Endothelial cell of umbilical vein (primary cell): ENCODE measurements around the gene SYAP1. TPM values are rescaled to one million over a fixed set of nuclear protein-coding genes. Genes with fewer than 3 reads are reported as not detected.
"Not testable (repeated sequence)": the region's sequence is repeated elsewhere in the genome, so short reads cannot be mapped to it uniquely, and the experiment has no call there.

Experiments
- BruUV-seq: library from RNA; stranded (reverse); fragments of 400-500 nt; replicated peaks from 2 replicates; lab custom pipeline; 2021; lab: Mats Ljungman, UMichigan
- CTCF ChIA-PET: fragments of 300-600, 350-600 bp; sonication (Branson Sonifier 250); formaldehyde crosslinking; loops from one replicate; lab custom pipeline; 2021; ENCODE audit warnings: antibody characterized with exemption, inconsistent platforms; lab: Charles Lee
- POLR2A ChIA-PET: fragments of 300-600, 350-600 bp; sonication (Branson Sonifier 250); formaldehyde crosslinking; loops from one replicate; lab custom pipeline; 2021; ENCODE audit warnings: antibody characterized with exemption, inconsistent platforms; lab: Charles Lee
- DNase-seq: peaks from one replicate; pipeline ENCODE4 v3.0.0-alpha.2; 2011; ENCODE audit warnings: low read depth, low spot score
- FAIRE-seq: peaks from 2 replicates; lab custom pipeline; 2011; peaks lifted over from hg19 to GRCh38; lab: Jason Lieb, UNC
- H2AFZ ChIP-seq: 2 replicates; pipeline ENCODE4 v1.6.0; 2012; ENCODE audit warnings: low read depth, low read length, control low read depth, inconsistent platforms
- H3K27ac ChIP-seq: 2 replicates; pipeline ENCODE4 v1.5.1; 2011; ENCODE audit warnings: low read depth, mild to moderate bottlenecking, control low read depth, low read length, moderate library complexity; ENCODE audit not compliant: insufficient read depth
- H3K27me3 ChIP-seq, 2 experiments: 2 replicates each; pipeline versions ENCODE4 v1.6.0 to v1.6.1; 2011; ENCODE audit warnings: low read length in 2 of 2, mixed read lengths in 1 of 2; ENCODE audit not compliant: control insufficient read depth in 2 of 2, insufficient read depth in 2 of 2
- H3K36me3 ChIP-seq, 2 experiments: 2 replicates in 1 of 2; 3 replicates in 1 of 2; pipeline ENCODE4 v1.5.1; 2011; ENCODE audit warnings: low read length in 2 of 2, mild to moderate bottlenecking in 1 of 2, moderate library complexity in 1 of 2; ENCODE audit not compliant: control insufficient read depth in 2 of 2, insufficient read depth in 2 of 2; ENCODE audit errors: extremely low read depth in 1 of 2
- H3K4me1 ChIP-seq: 3 replicates; pipeline ENCODE4 v1.5.1; 2011; ENCODE audit warnings: mild to moderate bottlenecking, low read length; ENCODE audit not compliant: control insufficient read depth, insufficient read depth; ENCODE audit errors: extremely low read depth
- H3K4me2 ChIP-seq: 2 replicates; pipeline ENCODE4 v1.6.1; 2011; ENCODE audit warnings: low read length, control low read depth, mixed read lengths; ENCODE audit not compliant: insufficient read depth
- H3K4me3 ChIP-seq, 3 experiments: fragments of 200-600 bp in 1 of 3; sonication (generic), shearing (Covaris generic) in 1 of 3; replicated peaks in 1 of 3; 2 replicates each; pipeline ENCODE4 v1.5.1; 2011 to 2016; ENCODE audit warnings: control low read depth in 3 of 3, low read length in 3 of 3, mild to moderate bottlenecking in 2 of 3, inconsistent platforms in 1 of 3, low read depth in 1 of 3, moderate library complexity in 1 of 3; ENCODE audit not compliant: insufficient read depth in 1 of 3
- H3K79me2 ChIP-seq: 2 replicates; pipeline ENCODE4 v1.6.0; 2012; ENCODE audit warnings: low read length, inconsistent platforms; ENCODE audit not compliant: control insufficient read depth, insufficient read depth
- H3K9ac ChIP-seq: replicated peaks from 2 replicates; pipeline ENCODE3; 2011; ENCODE audit warnings: low read length, control low read depth; ENCODE audit not compliant: insufficient read depth; ENCODE audit errors: extremely low read depth
- H3K9me1 ChIP-seq: replicated peaks from 3 replicates; pipeline ENCODE4 v1.6.0; 2011; ENCODE audit warnings: mild to moderate bottlenecking, low read length; ENCODE audit not compliant: control insufficient read depth, insufficient read depth; ENCODE audit errors: extremely low read depth
- H3K9me3 ChIP-seq: replicated peaks from 2 replicates; pipeline ENCODE4 v1.5.1; 2012; ENCODE audit warnings: low read length, inconsistent platforms; ENCODE audit not compliant: control insufficient read depth, insufficient read depth
- H4K20me1 ChIP-seq: replicated peaks from 2 replicates; pipeline ENCODE3; 2011; ENCODE audit warnings: mild to moderate bottlenecking, low read length; ENCODE audit not compliant: control insufficient read depth, insufficient read depth; ENCODE audit errors: extremely low read depth
- EZH2 ChIP-seq: IDR thresholded peaks from 2 replicates; pipeline ENCODE4 v1.6.1; 2012; ENCODE audit warnings: borderline replicate concordance, low read depth, mild to moderate bottlenecking, moderate library complexity, low read length, inconsistent platforms; ENCODE audit not compliant: severe bottlenecking
- FOS ChIP-seq: IDR thresholded peaks from 2 replicates; pipeline ENCODE4 v1.6.1; 2011; ENCODE audit warnings: mild to moderate bottlenecking, low read length, moderate library complexity, borderline replicate concordance; ENCODE audit not compliant: insufficient read depth
- GATA2 ChIP-seq: IDR thresholded peaks from 2 replicates; pipeline ENCODE4 v1.7.0; 2011; ENCODE audit warnings: low read depth, mild to moderate bottlenecking, moderate library complexity, mixed read lengths, low read length; ENCODE audit not compliant: insufficient read length, insufficient read depth
- JUN ChIP-seq: IDR thresholded peaks from 2 replicates; pipeline ENCODE4 v1.6.1; 2011; ENCODE audit warnings: borderline replicate concordance, low read depth; ENCODE audit not compliant: insufficient read length, insufficient read depth
- MYC ChIP-seq: IDR thresholded peaks from one replicate; pipeline ENCODE4 v1.6.1; 2011; ENCODE audit warnings: mild to moderate bottlenecking, low read depth, low read length
- POLR2A ChIP-seq: IDR thresholded peaks from 2 replicates; pipeline ENCODE4 v1.6.1; 2012; ENCODE audit warnings: low read depth, mild to moderate bottlenecking, control low read depth, low read length
- POLR2AphosphoS5 ChIP-seq: IDR thresholded peaks from 2 replicates; pipeline ENCODE4 v1.6.1; 2012; ENCODE audit warnings: low read depth, mild to moderate bottlenecking, control low read depth, low read length, moderate library complexity; ENCODE audit not compliant: insufficient read depth
- dilution Hi-C: fragments of 300-500 bp; cut with MboI; formaldehyde crosslinking; loops from one replicate; pipeline ENCODE4 v1.15.0; 2019; ENCODE audit warnings: low sequenced_read_pairs; ENCODE audit not compliant: extremely low pct_ligation_motif_present
- intact Hi-C: fragments of 100-400 bp; cut with micrococcal nuclease; formaldehyde crosslinking; loops from one replicate; pipeline ENCODE4 v1.10.0; 2022
- polyA plus RNA-seq, 4 experiments: library from polyadenylated mRNA; depleted of rRNA in 3 of 4; stranded (reverse) in 3 of 4; unstranded in 1 of 4; fragments of >200 nt; gene quantifications; 2 replicates each; pipeline versions ENCODE4 v1.2.1 to v1.2.3, GENCODE V29; 2011 to 2012; ENCODE audit warnings: missing spikeins in 1 of 4
- total RNA-seq: library from RNA; stranded (reverse); gene quantifications from 2 replicates; pipeline ENCODE4 v1.2.3, GENCODE V29; 2021
- TF ChIP-seq, protein P1 (sequence below), 2 donors: IDR thresholded peaks; 1 replicate in 1 of 2; 2 replicates in 1 of 2; pipeline ENCODE4 v1.5.1; 2011; ENCODE audit warnings: low read length in 2 of 2, mild to moderate bottlenecking in 2 of 2, moderate library complexity in 2 of 2, control low read depth in 1 of 2, inconsistent platforms in 1 of 2, low read depth in 1 of 2; ENCODE audit not compliant: insufficient read depth in 1 of 2; ENCODE audit errors: extremely low read depth in 1 of 2
- TF ChIP-seq, protein P2 (sequence below): IDR thresholded peaks from 2 replicates; pipeline ENCODE4 v1.6.1; 2011; ENCODE audit not compliant: insufficient read depth, insufficient read length

The SYAP1 gene
- total and polyA plus RNA-seq, 2 donors (not counting 3 experiments of a cell fraction or from before 2014, with no cell fraction given): 3.4 to 21.9 TPM

DNA sequence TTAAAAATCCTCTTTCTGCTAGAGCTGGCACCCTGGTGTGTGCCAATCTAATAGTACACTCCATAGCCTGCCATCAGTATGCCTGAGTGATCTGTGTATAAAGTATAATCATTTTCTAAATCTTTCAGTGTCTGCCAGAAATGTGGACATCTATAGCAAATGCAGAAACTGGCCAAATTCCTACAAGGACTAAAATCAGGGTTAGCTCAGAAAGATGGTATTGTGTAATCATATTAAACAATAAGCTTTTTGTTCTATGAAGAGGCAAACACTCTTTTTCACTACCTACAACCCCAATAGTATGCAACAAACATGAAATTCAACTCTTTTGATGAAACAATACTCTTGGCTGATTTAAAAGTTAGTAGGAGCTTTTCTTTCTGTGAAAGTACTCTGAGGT is 59.1 kb downstream of the SYAP1 start:
- POLR2A ChIA-PET: no interaction called here
- no peak overlapping the region for H3K4me3 ChIP-seq
- H3K79me2 ChIP-seq: no peaks in the 10 kb centered on the region
- no peaks in the 10 kb centered on the region for H3K9me3 ChIP-seq
- H4K20me1 ChIP-seq: no peaks in the 10 kb centered on the region
- H3K9me1 ChIP-seq: no peaks in the 10 kb centered on the region
- no peaks in the 10 kb centered on the region for H3K36me3 ChIP-seq
- H3K4me2 ChIP-seq: no peak overlapping the region
- intact Hi-C loops: no loop called here
- DNase-seq (no peak), FAIRE-seq (no peak)
- H3K4me1 ChIP-seq: no peaks in the 10 kb centered on the region
- dilution Hi-C loops: no loop called here
- TF ChIP-seq, protein P1, sequence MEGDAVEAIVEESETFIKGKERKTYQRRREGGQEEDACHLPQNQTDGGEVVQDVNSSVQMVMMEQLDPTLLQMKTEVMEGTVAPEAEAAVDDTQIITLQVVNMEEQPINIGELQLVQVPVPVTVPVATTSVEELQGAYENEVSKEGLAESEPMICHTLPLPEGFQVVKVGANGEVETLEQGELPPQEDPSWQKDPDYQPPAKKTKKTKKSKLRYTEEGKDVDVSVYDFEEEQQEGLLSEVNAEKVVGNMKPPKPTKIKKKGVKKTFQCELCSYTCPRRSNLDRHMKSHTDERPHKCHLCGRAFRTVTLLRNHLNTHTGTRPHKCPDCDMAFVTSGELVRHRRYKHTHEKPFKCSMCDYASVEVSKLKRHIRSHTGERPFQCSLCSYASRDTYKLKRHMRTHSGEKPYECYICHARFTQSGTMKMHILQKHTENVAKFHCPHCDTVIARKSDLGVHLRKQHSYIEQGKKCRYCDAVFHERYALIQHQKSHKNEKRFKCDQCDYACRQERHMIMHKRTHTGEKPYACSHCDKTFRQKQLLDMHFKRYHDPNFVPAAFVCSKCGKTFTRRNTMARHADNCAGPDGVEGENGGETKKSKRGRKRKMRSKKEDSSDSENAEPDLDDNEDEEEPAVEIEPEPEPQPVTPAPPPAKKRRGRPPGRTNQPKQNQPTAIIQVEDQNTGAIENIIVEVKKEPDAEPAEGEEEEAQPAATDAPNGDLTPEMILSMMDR (IDR thresholded peaks at IDR 0.05; ENCODE audit: extremely low read depth in 1 of 2, insufficient read depth in 1 of 2, low read depth in 1 of 2, low read length in 2 of 2): no peak
- no peak for TF ChIP-seq MYC
- TF ChIP-seq POLR2A: no peak
- TF ChIP-seq FOS: no peak
- TF ChIP-seq, protein P2, sequence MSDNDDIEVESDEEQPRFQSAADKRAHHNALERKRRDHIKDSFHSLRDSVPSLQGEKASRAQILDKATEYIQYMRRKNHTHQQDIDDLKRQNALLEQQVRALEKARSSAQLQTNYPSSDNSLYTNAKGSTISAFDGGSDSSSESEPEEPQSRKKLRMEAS: no peak
- BruUV-seq: no TSS peak
- H3K27ac ChIP-seq: no peak overlapping the region
- CTCF ChIA-PET: no interaction called here
- no peak overlapping the region for H3K9ac ChIP-seq
- H2AFZ ChIP-seq: no peak overlapping the region
- H3K27me3 ChIP-seq: no peaks in the 10 kb centered on the region

DNA sequence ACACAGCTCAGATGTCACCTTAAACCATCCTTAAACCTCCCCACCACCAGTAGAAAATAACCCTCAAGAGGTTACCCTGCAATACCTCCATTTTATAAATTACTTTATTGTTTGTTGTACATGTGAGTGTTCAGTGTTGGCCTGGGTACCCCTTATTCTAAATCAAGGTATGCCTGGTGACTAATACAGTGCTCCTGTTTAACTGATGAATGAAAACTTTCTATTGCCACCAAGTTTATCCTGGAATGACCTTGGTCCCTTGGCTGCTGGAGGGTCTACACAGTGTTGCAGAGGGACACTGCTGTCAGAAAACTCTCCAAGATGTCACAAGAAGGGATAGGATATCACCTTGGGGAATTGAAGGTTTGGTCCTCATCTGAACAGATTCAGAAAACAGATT is 59.6 kb downstream of the SYAP1 start:
- dilution Hi-C loops: no loop called here
- no peak for TF ChIP-seq EZH2
- TF ChIP-seq FOS: no peak
- TF ChIP-seq POLR2AphosphoS5: no peak
- no peak for TF ChIP-seq POLR2A
- TF ChIP-seq GATA2: no peak
- TF ChIP-seq JUN: no peak
- no TSS peak for BruUV-seq
- Histone ChIP-seq H3K9me1 (no peaks in the 10 kb centered on the region), H3K4me1 (no peaks in the 10 kb centered on the region), H3K9me3 (no peaks in the 10 kb centered on the region), H3K4me3 (no peak overlapping the region), H3K27me3 (no peaks in the 10 kb centered on the region), H3K9ac (no peak overlapping the region), H3K4me2 (no peak overlapping the region), H2AFZ (no peak overlapping the region), H3K27ac (no peak overlapping the region), H3K36me3 (no peaks in the 10 kb centered on the region), H4K20me1 (no peaks in the 10 kb centered on the region), H3K79me2 (no peaks in the 10 kb centered on the region)
- FAIRE-seq (no peak), DNase-seq (no peak)
- CTCF ChIA-PET: no interaction called here
- intact Hi-C loops: no loop called here
- POLR2A ChIA-PET: no interaction called here

DNA sequence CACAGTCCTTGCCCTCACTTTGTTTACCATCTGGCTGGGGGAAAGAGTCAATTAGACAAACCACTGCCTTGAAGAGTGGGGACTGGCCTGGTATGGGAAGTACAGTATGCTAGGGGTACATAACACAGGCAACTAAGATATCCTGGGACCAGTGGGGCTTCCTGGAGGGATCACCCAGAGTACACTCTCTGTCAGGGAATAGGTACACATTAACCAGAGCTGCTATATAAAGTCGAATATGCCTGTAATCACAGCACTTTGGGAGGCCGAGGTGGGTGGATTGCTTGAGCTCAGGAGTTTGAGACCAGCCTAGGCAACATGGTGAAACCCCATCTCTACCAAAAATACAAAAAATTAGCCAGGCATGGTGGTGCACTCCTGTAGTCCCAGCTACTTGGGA is 60.4 kb downstream of the SYAP1 start:
- H3K79me2 ChIP-seq, CTCF ChIA-PET, H3K27me3 ChIP-seq, H3K9ac ChIP-seq, H3K36me3 ChIP-seq, H3K4me3 ChIP-seq, H2AFZ ChIP-seq, intact Hi-C loops, dilution Hi-C loops, POLR2A ChIA-PET, H3K27ac ChIP-seq, H3K9me3 ChIP-seq, BruUV-seq, H3K4me2 ChIP-seq, H3K9me1 ChIP-seq, FAIRE-seq, DNase-seq, H3K4me1 ChIP-seq, H4K20me1 ChIP-seq: not testable (repeated sequence)
